Activated CD4-positive, alpha-beta T cell treated with anti-CD3 and anti-CD28 coated beads, Interleukin-2, amount 50 U/mL, for 16 hours (primary cell): ENCODE results near the gene TDRD9.

ENCODE experiments used
- DNase-seq: peaks from one replicate; pipeline ENCODE4 v3.0.0-alpha.2; 2020

The TDRD9 gene

DNA sequence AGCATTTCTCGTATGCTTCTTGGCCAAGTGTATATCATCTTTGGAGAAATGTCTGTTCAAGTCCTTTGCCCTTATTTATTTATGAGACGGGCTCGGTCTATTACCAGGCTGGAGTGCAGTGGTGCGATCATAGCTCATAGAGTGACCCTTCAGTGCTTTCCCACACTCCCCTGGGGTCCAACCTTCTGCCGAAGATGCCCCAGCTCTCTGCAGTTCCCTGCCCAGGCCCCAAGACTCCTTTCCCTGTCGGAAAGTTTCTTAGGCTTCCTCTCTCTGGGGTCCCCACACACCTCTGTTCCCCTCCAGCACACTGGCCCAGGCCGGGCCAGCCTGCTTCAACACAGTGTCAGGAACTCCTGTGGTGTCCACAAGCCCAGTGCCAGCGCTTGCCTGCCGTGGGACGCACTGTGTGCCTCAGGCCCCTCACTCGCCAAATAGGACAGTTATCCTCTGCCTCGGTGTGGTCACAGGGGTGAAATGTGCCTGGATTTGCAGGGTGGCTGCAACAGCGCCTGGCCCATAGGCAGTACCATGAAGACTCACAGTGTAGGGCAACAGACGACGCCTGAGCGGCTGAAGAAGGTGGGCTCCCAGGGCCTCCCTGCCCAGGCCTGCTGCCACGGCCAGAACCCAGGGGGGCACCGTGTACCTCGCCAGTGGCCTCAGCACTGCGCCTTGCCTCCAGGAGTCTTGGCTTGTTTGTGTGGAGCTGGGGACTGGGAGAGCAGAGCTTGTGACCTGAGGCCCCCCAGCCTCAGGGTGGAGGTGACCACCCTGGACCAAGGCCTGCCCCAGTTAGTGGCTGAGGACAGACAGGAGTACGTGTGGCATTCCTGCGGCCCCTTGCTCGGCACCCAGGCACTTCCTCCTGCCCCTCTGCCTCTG, 152.4 kb downstream of the TDRD9 start:
- DNase-seq: no peak

DNA sequence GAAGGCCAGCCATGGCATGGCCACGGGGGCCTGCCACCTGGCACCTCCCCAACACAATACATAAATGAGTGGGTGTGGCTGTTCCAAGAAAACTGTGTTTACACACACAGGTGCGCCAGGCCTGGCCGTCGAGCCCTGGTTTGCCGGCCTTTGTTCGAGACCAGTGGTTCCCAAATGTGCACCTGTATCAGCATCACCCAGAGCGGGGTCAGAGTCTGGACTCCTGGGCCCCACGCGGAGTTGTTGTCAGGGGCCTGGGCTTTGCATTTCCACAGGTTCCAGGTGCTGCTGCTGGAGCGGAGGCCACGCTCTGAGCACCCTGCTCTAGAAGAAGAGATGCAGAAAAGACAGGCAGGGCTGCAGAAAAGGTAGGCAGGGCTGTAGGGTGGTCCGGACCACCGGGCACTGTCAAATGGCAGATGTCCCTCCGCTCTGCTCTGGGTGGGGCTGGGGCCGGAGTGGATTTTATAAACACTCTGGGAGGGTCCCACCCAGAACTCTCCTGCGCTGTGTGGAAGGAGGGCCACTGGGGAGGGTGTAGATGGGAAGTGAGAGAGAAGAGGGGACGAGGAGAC, 153.1 kb downstream of the TDRD9 start:
- no peak for DNase-seq

DNA sequence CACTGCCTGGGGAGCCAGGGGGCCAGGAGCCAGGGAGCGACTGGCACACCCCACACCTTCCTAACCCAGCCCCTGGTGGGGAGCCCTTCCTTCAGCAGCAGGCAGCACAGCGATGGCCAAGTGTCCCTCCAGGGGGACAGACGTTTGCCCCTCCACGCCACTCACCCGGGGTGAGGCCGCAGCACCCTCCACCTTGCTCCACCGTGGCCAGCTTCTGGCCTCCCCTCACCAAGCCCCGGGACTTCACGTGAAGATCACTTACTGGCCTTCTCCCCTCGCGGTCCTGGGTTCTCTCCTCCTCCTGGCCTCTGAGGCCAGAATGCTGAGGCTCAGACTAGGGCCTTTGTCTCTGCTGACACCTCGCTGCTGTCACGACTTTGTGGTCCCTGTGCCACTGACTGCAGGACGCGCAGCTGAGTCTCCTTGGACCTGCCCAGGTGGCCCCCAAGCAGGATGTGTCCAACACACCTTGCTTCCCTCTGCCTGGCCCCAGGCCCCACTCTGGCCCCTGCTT, 153.8 kb downstream of the TDRD9 start:
- no peak for DNase-seq

DNA sequence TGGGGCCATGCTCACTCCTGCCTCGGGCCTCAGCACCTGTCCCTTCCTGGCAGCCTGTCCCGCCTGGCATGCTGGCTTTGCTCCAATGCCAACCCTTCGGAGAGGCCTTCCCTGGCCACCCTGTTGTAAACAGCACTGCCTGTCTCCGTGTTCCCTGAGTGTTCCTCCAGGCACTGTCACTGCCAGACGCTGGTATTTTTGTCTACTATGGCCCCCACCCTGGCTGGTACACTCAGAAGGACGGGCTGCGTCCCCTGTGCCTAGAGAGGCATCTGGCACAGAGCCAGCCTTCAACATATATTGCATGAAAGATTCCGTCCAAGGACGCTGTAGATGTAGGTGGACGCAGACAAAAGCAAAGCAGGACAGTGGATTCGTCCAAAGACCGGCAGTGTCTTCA, 154.6 kb downstream of the TDRD9 start:
- no peak for DNase-seq

DNA sequence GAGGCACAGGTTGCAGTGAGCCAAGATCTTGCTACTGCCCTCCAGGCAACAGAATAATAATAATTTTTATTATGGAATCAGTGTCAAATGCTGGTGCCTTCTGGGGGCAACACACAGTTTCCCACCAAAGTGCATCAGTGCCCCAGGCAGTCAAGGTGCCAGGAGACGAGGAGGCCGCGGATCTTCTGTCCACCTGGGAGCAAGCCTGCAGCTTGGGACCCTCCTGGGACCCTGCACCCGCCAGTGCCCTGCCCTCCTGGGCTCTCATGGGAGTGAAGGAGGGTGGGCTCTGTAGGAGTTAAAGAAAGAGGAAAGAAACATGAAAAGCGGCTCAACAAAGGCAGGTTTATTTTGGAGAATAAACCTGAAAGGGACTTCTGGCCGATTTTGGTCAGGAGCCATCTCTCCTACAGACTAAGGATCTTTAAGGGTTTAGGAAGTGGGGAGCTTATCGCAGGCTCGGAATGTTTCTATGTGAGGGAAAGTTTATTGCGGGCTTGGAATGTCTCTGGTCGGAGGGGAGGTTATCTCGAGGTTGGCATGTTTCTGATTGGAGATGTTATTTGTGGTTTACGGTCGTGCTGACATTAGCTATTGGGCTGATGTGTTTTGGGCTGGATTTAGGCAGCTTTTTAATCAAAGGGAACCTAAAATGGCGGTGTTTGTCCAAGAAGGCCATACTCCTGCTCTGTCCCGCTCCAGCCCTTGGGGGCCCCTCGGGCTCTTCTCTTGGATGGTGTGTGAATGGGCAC, 156.2 kb downstream of the TDRD9 start:
- no peak for DNase-seq

DNA sequence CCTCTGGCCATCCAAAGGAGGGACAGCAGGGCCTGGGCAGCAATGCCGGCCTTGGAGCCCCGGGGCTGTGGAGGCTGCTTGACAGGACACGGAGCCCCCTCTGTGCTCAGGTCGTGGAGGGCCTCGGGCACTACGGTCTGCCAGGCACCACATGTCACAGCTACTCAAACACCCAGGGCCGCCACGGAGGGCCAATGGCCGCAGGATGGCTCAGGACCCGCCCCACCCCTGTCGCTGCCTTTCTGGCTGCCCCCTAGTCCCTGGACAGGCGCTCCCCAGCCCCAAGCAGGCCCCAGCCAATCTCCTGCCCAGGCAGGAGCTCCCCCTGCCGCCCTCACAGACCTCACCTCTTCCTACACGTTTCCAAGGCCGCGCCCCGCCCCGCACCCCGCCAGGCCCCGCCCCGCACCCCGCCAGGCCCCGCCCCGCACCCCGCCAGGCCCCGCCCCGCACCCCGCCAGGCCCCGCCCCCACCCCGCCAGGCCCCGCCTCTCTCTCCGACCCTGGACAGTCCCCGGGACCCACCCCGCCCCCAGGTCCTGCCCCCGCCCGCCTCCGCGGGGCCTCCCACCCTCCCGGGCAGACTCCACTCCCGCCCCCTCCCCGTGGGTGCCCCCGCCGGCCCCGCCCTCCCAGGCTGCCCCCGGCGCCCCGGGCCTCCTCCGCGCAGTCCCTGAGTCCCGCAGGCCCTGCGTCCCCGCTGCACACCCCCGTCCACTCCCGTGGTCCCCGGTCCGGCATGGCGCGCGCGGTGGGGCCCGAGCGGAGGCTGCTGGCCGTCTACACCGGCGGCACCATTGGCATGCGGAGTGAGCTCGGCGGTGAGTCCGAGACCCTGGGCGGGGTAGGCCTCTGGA, 157.0 kb downstream of the TDRD9 start, which contains the start of gene ASPG:
Gene ASPG (plus strand): TSS at position 669 of the 857 bp plus-strand sequence. CDS start 71 bp downstream, at position 740.
- no peak for DNase-seq

DNA sequence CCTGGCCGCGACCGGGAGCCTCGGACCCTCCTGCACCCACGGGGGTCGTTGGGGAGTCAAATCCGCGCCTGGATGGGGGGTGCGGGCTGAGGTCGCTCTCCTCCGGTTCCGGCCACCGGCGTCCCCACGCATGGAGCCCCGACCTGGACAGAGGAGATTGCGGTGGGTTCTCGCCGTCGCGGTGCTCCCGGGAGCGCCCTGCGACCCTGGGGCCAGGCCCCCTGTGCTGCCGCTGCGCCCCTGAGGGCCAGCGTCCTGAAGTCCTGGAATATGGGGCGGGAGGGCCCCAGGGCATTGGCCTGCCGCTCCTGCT, 157.6 kb downstream of the TDRD9 start:
- no peak for DNase-seq

DNA sequence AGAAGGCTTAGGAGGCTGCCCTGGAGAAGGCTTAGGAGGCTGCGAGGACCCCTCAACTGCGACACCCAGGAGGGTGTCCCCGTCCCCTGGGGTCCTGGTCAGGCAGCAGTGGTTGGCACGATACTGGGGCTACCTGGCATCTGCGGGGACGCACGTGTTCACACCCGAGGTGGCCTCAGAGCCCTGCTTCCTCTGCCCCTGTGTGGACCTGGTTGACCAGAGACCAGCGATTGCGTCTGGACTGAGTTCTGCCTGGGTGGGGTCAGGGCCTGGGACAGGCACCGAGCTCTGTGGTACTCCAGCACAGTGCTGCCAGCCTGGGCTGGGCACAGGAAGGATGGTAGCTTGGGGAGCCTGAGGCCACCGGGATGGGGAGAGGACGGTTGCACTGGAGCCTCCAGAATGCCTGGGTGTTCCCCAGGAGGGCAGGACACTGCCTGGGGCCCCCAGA, 158.0 kb downstream of the TDRD9 start:
- no peak for DNase-seq

DNA sequence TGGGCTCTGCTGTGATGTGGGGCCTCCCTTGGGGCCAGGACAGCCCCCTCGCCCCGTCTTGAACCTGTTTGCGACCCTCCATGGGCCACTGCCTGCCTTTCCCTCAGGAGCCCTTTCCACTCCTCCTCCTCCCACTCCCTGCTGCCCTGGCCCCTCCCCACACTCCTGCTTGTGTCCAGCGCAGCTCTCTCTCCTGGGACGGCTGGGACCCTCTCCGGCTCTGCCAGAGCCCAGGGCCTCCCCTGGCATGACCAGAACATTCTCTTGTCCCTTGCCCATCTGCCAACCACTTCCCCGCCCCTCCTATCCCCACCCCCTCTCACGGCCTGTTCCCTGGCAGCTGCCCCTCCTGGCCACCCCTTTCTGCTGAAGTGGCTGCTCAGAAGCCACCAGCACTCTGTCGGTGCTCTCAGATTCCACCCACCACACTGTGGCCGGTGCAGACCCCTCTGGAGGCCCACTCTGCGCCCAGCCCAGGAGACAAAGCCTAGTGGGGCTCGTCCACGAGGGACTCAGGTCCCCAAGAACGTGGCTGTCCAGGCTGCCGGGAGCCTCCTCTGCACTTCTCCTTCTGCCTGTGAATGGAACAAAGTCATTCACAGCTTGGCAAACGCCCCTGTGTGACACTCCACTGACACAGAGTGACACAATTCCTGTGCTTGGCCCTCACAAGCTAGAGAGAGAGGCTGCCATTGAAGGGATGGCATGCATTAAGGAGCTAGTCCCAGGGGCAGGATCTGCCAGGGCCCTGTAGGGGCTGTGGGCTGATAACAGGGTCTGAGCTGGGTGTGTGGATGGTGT, 158.6 kb downstream of the TDRD9 start:
- no peak for DNase-seq

DNA sequence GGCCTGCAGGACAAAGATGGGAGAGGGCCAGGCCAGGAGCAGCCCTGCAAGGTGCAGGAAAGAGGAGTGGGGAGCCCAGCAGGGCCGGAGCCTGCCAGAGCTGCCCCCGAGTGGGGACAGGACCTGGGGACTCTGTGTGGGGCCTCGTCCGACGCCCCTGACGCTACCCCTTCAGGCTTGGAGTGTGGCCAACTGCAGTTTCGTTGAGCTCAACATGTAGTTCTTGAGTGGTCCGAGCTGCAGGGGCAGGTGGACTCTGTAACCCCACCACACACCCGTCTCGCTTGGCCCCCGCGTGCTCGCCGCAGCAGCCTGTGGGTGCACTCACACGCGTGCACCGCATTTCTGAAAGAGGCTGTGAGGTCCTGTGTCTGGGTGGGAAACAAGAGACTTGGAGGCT, 159.2 kb downstream of the TDRD9 start:
- DNase-seq: no peak

DNA sequence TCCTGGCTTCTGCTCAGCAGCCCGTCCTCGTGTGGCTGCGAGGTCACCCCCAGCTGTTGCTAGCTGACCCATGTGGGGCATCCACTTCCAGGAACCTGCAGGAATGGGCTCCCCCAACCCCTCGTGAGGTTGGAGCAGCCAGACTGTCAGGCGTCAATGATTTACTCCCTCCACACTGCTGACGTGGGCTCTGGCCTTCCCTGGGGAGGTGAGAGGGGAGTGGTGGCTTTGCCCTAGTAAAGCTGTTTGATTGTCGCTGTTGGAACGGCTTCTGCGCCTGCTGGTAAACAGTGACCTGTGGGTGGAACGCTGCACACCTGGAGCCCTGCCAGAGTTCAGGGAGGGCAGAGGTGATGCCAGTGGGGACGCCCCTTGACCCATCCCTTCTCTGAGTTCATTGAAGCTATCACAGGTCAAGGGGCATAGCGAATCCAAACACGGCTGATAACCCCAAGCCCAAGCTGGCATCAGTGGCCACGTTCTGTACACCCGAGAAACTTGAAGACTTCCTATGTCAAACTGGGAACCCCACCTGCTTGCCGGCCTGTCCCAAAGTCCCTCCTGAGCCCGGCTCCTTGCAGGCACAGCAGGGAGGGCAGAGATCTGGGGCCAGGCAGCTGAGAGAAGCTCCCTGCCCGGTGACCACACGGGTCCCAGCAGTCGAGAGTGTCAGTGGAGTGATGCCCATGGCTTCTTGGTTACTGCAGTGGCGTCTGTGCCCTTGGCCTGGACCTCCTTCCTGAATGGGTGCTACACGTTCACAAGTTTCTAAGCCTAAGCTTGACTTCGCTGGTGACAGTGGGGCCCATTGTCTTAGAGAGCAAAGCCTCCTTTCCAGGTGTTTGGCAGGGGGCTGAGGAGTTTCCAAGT, 160.0 kb downstream of the TDRD9 start:
- no peak for DNase-seq

DNA sequence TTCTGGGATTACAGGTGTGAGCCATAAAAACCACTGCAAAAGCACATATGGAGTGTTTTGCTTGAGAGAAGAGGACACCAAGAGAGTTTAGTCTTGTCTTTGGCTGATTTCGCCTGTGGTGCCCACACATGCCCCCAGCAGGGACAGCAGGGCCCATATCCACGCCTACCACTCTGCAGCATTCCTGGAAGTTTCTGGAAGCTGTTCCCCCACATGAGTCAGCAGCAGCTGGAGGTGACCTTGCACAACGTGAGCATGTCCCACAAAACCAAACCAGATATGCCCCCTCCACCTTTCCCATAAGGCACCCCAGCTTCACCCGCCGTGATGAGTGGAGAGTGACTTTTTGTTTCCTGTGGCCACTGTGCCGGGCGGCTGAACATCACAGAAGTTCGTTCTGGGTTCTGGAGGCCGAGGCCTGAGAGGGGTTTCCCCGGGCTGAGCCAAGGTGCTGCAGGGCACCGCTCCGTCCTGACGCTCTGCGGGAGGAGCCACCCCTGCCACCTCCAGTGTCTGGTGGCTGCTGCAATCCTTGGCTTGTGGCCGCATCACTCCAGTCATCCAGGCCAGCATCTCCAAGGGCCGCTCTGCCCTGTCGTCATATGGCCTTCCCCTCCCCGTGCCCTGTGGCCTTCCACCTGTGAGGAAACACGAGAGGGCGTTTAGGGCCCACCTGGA, 162.0 kb downstream of the TDRD9 start:
- DNase-seq: no peak

DNA sequence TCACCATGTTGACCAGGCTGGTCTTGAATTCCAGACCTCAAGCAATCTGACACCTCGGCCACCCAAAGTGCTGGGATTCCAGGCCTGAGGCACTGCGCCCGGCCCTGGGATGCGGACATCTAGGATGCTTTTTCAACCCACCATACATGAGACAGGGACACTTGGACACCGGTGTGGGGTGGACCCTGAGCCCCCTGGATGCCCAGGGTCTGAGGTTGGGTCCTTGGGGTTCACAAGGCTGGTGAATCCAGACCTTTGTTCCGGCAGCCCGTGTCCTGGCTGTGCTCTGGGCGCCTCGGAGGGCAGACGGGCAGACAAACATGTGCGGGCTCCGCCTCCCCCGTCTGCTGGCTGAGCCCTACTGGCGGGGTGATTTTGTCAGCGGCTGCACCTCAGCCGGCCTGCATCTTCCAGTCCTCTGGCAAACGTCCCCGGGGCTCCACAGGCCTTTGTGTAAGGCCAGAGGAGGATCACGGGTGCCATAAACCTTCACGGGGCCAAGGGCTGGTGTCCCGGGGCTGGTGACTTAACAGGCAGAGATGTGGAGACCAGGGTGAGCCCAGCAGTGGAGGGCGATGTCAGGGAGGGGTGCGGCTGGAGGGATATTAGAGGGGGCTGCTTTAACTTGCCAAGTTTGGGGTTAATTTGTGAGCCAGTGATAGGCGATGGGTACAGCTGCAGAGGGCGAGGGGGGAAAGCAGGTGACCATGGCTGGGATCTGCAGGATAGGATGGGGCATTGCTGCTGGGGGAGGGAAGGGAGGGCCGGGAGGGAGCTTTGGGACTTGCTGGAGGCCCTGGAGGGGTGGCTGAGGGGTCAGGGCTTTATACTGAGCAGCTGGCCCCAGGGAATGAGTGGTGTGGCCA, 163.0 kb downstream of the TDRD9 start:
- DNase-seq: no peak

DNA sequence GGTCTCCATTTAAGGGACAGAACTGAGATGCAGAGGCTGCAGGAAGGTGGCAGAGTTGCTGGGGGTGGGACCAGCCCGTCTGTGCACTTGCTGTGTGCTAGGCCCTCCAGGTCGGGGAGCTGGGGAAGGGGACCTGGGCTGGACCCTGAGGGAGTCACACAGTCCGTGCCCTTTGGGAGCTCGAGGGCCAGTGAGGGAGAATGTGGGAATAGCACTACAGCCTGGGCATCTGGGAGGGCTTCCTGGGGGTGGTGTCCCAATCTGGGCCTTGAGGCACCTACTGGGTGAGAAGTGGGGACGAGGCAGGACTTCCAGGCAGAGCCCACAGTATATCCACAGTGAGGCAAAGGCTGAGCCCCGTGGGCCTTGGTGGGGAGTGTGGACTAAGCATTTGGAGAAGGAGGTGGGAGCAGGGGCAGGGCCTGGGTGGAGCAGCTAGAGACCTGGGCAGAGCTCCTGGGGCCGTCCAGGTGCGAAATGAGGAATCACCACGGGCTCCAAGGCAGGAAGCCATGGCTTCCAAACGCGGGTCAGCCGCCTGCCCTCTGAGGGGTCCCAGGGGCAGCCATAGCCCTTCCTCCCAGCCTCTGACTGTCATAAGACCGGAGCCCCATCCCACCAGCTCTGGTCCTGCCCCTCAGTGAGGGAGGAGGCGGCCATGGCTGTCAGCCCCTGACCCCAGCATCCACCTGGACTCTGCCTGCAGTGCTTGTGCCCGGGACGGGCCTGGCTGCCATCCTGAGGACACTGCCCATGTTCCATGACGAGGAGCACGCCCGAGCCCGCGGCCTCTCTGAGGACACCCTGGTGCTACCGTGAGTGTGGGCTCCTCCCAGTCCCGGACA, 163.9 kb downstream of the TDRD9 start:
- DNase-seq: no peak

DNA sequence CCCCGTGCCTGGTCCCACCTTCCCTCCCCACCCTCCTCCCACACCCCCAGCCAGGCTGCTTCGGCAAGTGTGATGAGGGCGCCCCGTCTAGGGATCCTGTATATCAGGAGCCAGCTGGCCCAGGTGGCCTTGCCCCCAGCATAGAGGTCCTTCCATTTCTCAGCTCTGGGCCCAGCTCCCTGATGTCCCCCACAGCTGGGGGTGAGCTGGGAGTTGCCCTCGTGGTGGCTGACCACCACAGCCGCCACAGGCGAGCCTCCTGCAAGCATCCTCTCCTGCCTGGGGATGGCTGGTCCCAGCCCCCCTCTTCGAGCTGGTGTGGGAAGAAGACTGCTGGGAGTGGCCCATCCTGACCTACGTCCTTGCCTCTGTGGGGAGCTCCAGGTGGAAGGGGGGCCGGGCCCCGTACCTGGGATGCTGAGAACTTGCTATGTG, 164.7 kb downstream of the TDRD9 start:
- DNase-seq: no peak

DNA sequence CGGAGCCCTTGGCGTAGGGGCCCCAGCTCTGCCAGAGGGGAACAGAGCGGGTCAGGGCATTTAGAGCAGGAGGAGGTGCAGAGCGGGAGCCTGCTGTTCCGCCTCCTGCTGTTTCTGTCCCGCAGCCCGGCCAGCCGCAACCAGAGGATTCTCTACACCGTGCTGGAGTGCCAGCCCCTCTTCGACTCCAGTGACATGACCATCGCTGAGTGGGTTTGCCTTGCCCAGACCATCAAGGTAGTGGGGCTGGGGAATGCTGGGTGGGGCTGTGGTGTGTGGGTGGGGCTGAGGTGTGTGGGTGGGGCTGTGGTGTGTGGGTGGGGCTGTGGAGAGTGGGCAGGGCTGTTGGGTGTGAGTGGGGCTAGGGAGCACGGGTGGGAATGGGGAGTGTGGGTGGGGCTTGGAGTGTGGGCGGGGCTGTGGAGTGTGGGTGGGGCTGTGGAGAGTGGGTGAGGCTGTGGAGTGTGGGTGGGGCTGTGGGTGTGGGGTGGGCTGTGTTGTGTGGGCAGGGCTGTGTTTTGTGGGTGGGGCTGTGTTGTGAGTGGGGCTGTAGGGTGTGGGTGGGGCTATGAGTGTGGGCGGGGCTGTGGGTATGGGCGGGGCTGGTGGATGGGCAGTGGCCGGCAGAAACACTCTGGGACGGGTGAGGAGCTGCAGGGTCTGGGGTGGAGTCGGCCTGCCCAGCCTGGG, 165.3 kb downstream of the TDRD9 start:
- DNase-seq: peak; percentile 16

DNA sequence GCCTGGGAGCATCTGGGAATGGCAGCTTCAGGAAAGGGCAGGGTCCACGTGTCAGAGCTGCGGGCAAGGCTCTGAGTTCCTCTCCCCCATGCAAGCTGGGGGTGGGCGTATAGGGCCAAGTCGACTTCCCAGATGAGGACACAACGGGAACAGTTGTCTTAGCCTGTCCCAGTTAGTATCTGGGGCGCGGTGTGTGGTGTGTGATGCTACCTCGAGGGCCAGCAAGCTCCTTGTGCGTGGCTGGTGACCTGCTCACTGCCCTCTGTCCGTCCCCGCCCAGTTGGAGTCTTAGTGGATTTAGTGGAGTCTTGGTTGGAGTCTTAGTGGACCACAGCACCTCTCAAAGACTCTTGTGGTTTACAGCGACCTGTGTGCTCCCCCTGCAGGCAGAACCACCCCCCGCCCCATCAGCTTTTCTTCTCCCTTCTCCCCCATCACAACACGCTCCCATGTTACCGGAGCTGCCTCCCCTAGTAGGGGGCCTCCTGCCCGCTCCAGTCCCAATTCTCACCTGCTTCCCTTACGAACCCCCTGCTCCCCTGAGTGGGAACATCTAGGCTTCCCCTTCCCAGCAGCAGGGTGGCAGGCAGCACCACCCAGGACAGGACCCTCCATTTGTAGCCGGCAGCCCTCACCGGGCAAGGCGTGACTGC, 165.9 kb downstream of the TDRD9 start:
- DNase-seq: no peak
